GM18858 (cell line): ENCODE data around the gene LCMT2.
"Not testable (repeated sequence)": the region's sequence is repeated elsewhere in the genome, so short reads cannot be mapped to it uniquely, and the experiment has no call there.

ENCODE experiments used
- ATAC-seq: cut with Tn5 transposase; IDR thresholded peaks from one replicate; pipeline ENCODE4 v1.9.1; 2021; ENCODE audit not compliant: unreplicated experiment

Gene LCMT2

GRCh38 chr15:43316016-43316970, 14.1 kb downstream of the LCMT2 start:
- ATAC-seq: no peak

GRCh38 chr15:43314171-43314570, 16.2 kb downstream of the LCMT2 start:
- ATAC-seq: no peak

- ATAC-seq: no peak
Observed at GRCh38 chr15:43312378-43312777, 18.0 kb downstream of the LCMT2 start.

- ATAC-seq: no peak
Observed at GRCh38 chr15:43302205-43302817, 28.1 kb downstream of the LCMT2 start, which contains the start of gene TGM7. Gene TGM7, minus strand, starts transcription at chr15:43302255.

- ATAC-seq: no peak
Observed at GRCh38 chr15:43299884-43300283, 30.5 kb downstream of the LCMT2 start.

GRCh38 chr15:43299411-43299810, 31.0 kb downstream of the LCMT2 start:
- no peak for ATAC-seq

GRCh38 chr15:43294091-43294706, 36.2 kb downstream of the LCMT2 start:
- no peak for ATAC-seq

GRCh38 chr15:43293432-43293831, 36.9 kb downstream of the LCMT2 start:
- ATAC-seq: no peak

- no peak for ATAC-seq
Observed at GRCh38 chr15:43292375-43293078, 37.8 kb downstream of the LCMT2 start.

GRCh38 chr15:43289656-43290055, 40.7 kb downstream of the LCMT2 start:
- not testable (repeated sequence) for ATAC-seq

- ATAC-seq: no peak
Observed at GRCh38 chr15:43287254-43287653, 43.1 kb downstream of the LCMT2 start.

GRCh38 chr15:43286074-43286473, 44.3 kb downstream of the LCMT2 start:
- no peak for ATAC-seq

- no peak for ATAC-seq
Observed at GRCh38 chr15:43285609-43286037, 44.8 kb downstream of the LCMT2 start.

- ATAC-seq: no peak
Observed at GRCh38 chr15:43283526-43283925, 46.8 kb downstream of the LCMT2 start.

GRCh38 chr15:43281926-43282602, 48.3 kb downstream of the LCMT2 start:
- no peak for ATAC-seq

- ATAC-seq: no peak
Observed at GRCh38 chr15:43280996-43281395, 49.4 kb downstream of the LCMT2 start.

GRCh38 chr15:43279496-43279895, 50.9 kb downstream of the LCMT2 start:
- no peak for ATAC-seq

GRCh38 chr15:43278869-43279268, 51.5 kb downstream of the LCMT2 start:
- ATAC-seq: no peak

- no peak for ATAC-seq
Observed at GRCh38 chr15:43277901-43278300, 52.5 kb downstream of the LCMT2 start.

GRCh38 chr15:43277231-43277823, 53.0 kb downstream of the LCMT2 start:
- ATAC-seq: no peak
